Gastroesophageal sphincter (tissue), 3 donors: ENCODE results near the gene LILRB3.
"Not testable (repeated sequence)": the region's sequence is repeated elsewhere in the genome, so short reads cannot be mapped to it uniquely, and the experiment has no call there.

Experiments
- EP300 ChIP-seq: sonication (generic); formaldehyde crosslinking; IDR thresholded peaks from one replicate; pipeline ENCODE4 v1.6.1; 2017; ENCODE audit warnings: antibody characterized with exemption, mild to moderate bottlenecking
- POLR2A ChIP-seq, 2 donors: fragments of 450-650 bp; IDR thresholded peaks; one replicate each; pipeline ENCODE4 v1.6.1; 2017; ENCODE audit warnings: antibody characterized with exemption in 2 of 2, mild to moderate bottlenecking in 2 of 2, moderate library complexity in 1 of 2
- TF ChIP-seq, protein P1 (sequence below), 4 experiments: fragments of 200-600 bp in 2 of 4; fragments of 450-650 bp in 2 of 4; sonication (generic) in 1 of 4; IDR thresholded peaks; one replicate each; pipeline ENCODE4 v1.5.1; 2017 to 2019; ENCODE audit warnings: antibody characterized with exemption in 4 of 4, mild to moderate bottlenecking in 2 of 4, moderate library complexity in 2 of 4

DNA sequence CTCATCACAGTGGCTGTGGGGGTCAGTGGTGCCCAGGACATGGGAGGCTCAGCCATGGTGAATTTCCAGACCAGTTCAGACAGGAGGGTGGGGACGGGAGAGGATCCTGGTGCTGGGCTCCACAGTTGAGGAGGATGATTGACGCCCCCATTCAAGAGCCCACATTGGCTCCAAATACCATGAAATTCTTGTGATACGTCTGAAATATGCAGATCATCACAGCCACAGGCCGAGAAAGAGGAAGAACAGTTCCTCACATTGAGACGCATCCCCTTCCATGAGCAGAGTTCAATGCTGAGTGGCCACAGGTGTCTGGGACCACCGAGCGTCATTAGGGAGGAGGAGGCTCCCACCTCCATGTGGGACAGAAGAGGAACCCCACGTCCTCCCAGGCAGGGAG lies 21.0 kb upstream of the LILRB3 start:
- TF ChIP-seq, protein P1, sequence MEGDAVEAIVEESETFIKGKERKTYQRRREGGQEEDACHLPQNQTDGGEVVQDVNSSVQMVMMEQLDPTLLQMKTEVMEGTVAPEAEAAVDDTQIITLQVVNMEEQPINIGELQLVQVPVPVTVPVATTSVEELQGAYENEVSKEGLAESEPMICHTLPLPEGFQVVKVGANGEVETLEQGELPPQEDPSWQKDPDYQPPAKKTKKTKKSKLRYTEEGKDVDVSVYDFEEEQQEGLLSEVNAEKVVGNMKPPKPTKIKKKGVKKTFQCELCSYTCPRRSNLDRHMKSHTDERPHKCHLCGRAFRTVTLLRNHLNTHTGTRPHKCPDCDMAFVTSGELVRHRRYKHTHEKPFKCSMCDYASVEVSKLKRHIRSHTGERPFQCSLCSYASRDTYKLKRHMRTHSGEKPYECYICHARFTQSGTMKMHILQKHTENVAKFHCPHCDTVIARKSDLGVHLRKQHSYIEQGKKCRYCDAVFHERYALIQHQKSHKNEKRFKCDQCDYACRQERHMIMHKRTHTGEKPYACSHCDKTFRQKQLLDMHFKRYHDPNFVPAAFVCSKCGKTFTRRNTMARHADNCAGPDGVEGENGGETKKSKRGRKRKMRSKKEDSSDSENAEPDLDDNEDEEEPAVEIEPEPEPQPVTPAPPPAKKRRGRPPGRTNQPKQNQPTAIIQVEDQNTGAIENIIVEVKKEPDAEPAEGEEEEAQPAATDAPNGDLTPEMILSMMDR (IDR thresholded peaks at IDR 0.05) = not testable (repeated sequence)
- TF ChIP-seq EP300; POLR2A (IDR thresholded peaks at IDR 0.05): not testable (repeated sequence)
